ENCODE measurements around the gene CLINT1. TPM values are rescaled to one million over a fixed set of nuclear protein-coding genes. Genes with fewer than 3 reads are reported as not detected.
A peak's percentile ranks its signal among the peaks of the same experiment; 100 is the strongest.

Gene CLINT1
- polyA plus RNA-seq, 4 donors = 37.3 to 145 (median 67.7) TPM

- Histone ChIP-seq H3K27me3 (ENCODE audit: control insufficient read depth in 3 of 3, insufficient read depth in 3 of 3, low read length in 3 of 3) (no peaks in the 10 kb centered on the region), H3K4me1 (ENCODE audit: control insufficient read depth in 3 of 3, insufficient read depth in 2 of 3, low read depth in 1 of 3, low read length in 2 of 3) (no peaks in the 10 kb centered on the region), H3K4me3 (ENCODE audit: low read depth in 1 of 3, low read length in 3 of 3) (no peak overlapping the region), H3K36me3 (ENCODE audit: control insufficient read depth in 3 of 3, insufficient read depth in 2 of 3, low read depth in 1 of 3, low read length in 3 of 3) (no peaks in the 10 kb centered on the region), H3K27ac (ENCODE audit: low read depth in 1 of 3, low read length in 2 of 3) (no peak overlapping the region), H3K9me3 (ENCODE audit: control insufficient read depth in 2 of 2, insufficient read depth in 1 of 2, low read depth in 1 of 2, low read length in 1 of 2) (peaks cover 0 to 7% of the 10 kb centered on the region in 2 donors)
- DNase-seq (no peak), FAIRE-seq (no peak)
- 74 to 95% (median 75%) methylated on average over 3 of the region's 3 CpGs for WGBS, 3 donors
Measured at GRCh38 chr5:157767689-157768088, 91.3 kb downstream of the CLINT1 start.

- no peak overlapping the region for H3K27ac ChIP-seq (ENCODE audit: low read depth in 1 of 3, low read length in 2 of 3)
- H3K4me1 ChIP-seq (ENCODE audit: control insufficient read depth in 3 of 3, insufficient read depth in 2 of 3, low read depth in 1 of 3, low read length in 2 of 3) = no peaks in the 10 kb centered on the region
- DNase-seq (no peak), FAIRE-seq (no peak)
- H3K27me3 ChIP-seq (ENCODE audit: control insufficient read depth in 3 of 3, insufficient read depth in 3 of 3, low read length in 3 of 3) = no peaks in the 10 kb centered on the region
- 78 to 94% (median 89%) methylated on average over 1 of the region's 1 CpG for WGBS, 3 donors
- H3K9me3 ChIP-seq (ENCODE audit: control insufficient read depth in 2 of 2, insufficient read depth in 1 of 2, low read depth in 1 of 2, low read length in 1 of 2) = peaks cover 0 to 7% of the 10 kb centered on the region in 2 donors
- no peak overlapping the region for H3K4me3 ChIP-seq (ENCODE audit: low read depth in 1 of 3, low read length in 3 of 3)
- no peaks in the 10 kb centered on the region for H3K36me3 ChIP-seq (ENCODE audit: control insufficient read depth in 3 of 3, insufficient read depth in 2 of 3, low read depth in 1 of 3, low read length in 3 of 3)
Measured at GRCh38 chr5:157766902-157767301, 92.0 kb downstream of the CLINT1 start.

GRCh38 chr5:157766442-157766841 is 92.5 kb downstream of the CLINT1 start:
- 96 to 99% (median 97%) methylated on average over 7 of the region's 7 CpGs for WGBS, 3 donors
- H3K36me3 ChIP-seq (ENCODE audit: control insufficient read depth in 3 of 3, insufficient read depth in 2 of 3, low read depth in 1 of 3, low read length in 3 of 3) = no peaks in the 10 kb centered on the region
- no peak overlapping the region for H3K27ac ChIP-seq (ENCODE audit: low read depth in 1 of 3, low read length in 2 of 3)
- H3K27me3 ChIP-seq (ENCODE audit: control insufficient read depth in 3 of 3, insufficient read depth in 3 of 3, low read length in 3 of 3) = no peaks in the 10 kb centered on the region
- H3K4me1 ChIP-seq (ENCODE audit: control insufficient read depth in 3 of 3, insufficient read depth in 2 of 3, low read depth in 1 of 3, low read length in 2 of 3) = no peaks in the 10 kb centered on the region
- FAIRE-seq (no peak), DNase-seq (no peak)
- H3K9me3 ChIP-seq (ENCODE audit: control insufficient read depth in 2 of 2, insufficient read depth in 1 of 2, low read depth in 1 of 2, low read length in 1 of 2) = peaks cover 0 to 7% of the 10 kb centered on the region in 2 donors
- H3K4me3 ChIP-seq (ENCODE audit: low read depth in 1 of 3, low read length in 3 of 3) = no peak overlapping the region

- H3K27ac ChIP-seq (ENCODE audit: low read depth in 1 of 3, low read length in 2 of 3) = no peak overlapping the region
- DNase-seq = no peak
- H3K9me3 ChIP-seq (ENCODE audit: control insufficient read depth in 2 of 2, insufficient read depth in 1 of 2, low read depth in 1 of 2, low read length in 1 of 2) = no peaks in the 10 kb centered on the region
- H3K36me3 ChIP-seq (ENCODE audit: control insufficient read depth in 3 of 3, insufficient read depth in 2 of 3, low read depth in 1 of 3, low read length in 3 of 3) = no peaks in the 10 kb centered on the region
- WGBS, 3 donors = 88 to 91% (median 89%) methylated on average over 6 of the region's 6 CpGs
- FAIRE-seq = no peak
- H3K27me3 ChIP-seq (ENCODE audit: control insufficient read depth in 3 of 3, insufficient read depth in 3 of 3, low read length in 3 of 3) = no peaks in the 10 kb centered on the region
- no peaks in the 10 kb centered on the region for H3K4me1 ChIP-seq (ENCODE audit: control insufficient read depth in 3 of 3, insufficient read depth in 2 of 3, low read depth in 1 of 3, low read length in 2 of 3)
- no peak overlapping the region for H3K4me3 ChIP-seq (ENCODE audit: low read depth in 1 of 3, low read length in 3 of 3)
Measured at GRCh38 chr5:157764531-157764930, 94.4 kb downstream of the CLINT1 start.

GRCh38 chr5:157761690-157762621 is 97.0 kb downstream of the CLINT1 start:
- DNase-seq = peak; percentile 63 to 73
- WGBS, 3 donors = 35 to 40% (median 37%) methylated on average over 10 of the region's 10 CpGs
- Histone ChIP-seq H3K9me3 (ENCODE audit: control insufficient read depth in 2 of 2, insufficient read depth in 1 of 2, low read depth in 1 of 2, low read length in 1 of 2) (no peaks in the 10 kb centered on the region), H3K27ac (ENCODE audit: low read depth in 1 of 3, low read length in 2 of 3) (no peak overlapping the region), H3K4me3 (ENCODE audit: low read depth in 1 of 3, low read length in 3 of 3) (no peak overlapping the region), H3K36me3 (ENCODE audit: control insufficient read depth in 3 of 3, insufficient read depth in 2 of 3, low read depth in 1 of 3, low read length in 3 of 3) (peaks cover 0 to 7% (median 0%) of the 10 kb centered on the region in 3 donors), H3K27me3 (ENCODE audit: control insufficient read depth in 3 of 3, insufficient read depth in 3 of 3, low read length in 3 of 3) (no peaks in the 10 kb centered on the region), H3K4me1 (ENCODE audit: control insufficient read depth in 3 of 3, insufficient read depth in 2 of 3, low read depth in 1 of 3, low read length in 2 of 3) (no peaks in the 10 kb centered on the region)
- no peak for FAIRE-seq

- 74 to 91% (median 80%) methylated on average over 1 of the region's 1 CpG for WGBS, 3 donors
- FAIRE-seq = no peak
- Histone ChIP-seq H3K4me3 (ENCODE audit: low read depth in 1 of 3, low read length in 3 of 3) (no peak overlapping the region), H3K36me3 (ENCODE audit: control insufficient read depth in 3 of 3, insufficient read depth in 2 of 3, low read depth in 1 of 3, low read length in 3 of 3) (peaks cover 0 to 18% (median 8%) of the 10 kb centered on the region in 3 donors), H3K27me3 (ENCODE audit: control insufficient read depth in 3 of 3, insufficient read depth in 3 of 3, low read length in 3 of 3) (no peaks in the 10 kb centered on the region), H3K4me1 (ENCODE audit: control insufficient read depth in 3 of 3, insufficient read depth in 2 of 3, low read depth in 1 of 3, low read length in 2 of 3) (no peaks in the 10 kb centered on the region), H3K9me3 (ENCODE audit: control insufficient read depth in 2 of 2, insufficient read depth in 1 of 2, low read depth in 1 of 2, low read length in 1 of 2) (no peaks in the 10 kb centered on the region), H3K27ac (ENCODE audit: low read depth in 1 of 3, low read length in 2 of 3) (no peak overlapping the region)
- no peak for DNase-seq
Measured at GRCh38 chr5:157758706-157759105, 100.2 kb downstream of the CLINT1 start.

- Histone ChIP-seq H3K4me1 (ENCODE audit: control insufficient read depth in 3 of 3, insufficient read depth in 2 of 3, low read depth in 1 of 3, low read length in 2 of 3) (no peaks in the 10 kb centered on the region), H3K27me3 (ENCODE audit: control insufficient read depth in 3 of 3, insufficient read depth in 3 of 3, low read length in 3 of 3) (no peaks in the 10 kb centered on the region), H3K9me3 (ENCODE audit: control insufficient read depth in 2 of 2, insufficient read depth in 1 of 2, low read depth in 1 of 2, low read length in 1 of 2) (no peaks in the 10 kb centered on the region), H3K4me3 (ENCODE audit: low read depth in 1 of 3, low read length in 3 of 3) (no peak overlapping the region), H3K36me3 (ENCODE audit: control insufficient read depth in 3 of 3, insufficient read depth in 2 of 3, low read depth in 1 of 3, low read length in 3 of 3) (peaks cover 0 to 23% (median 11%) of the 10 kb centered on the region in 3 donors), H3K27ac (ENCODE audit: low read depth in 1 of 3, low read length in 2 of 3) (no peak overlapping the region)
- DNase-seq (no peak), FAIRE-seq (no peak)
- 90 to 95% (median 93%) methylated on average over 3 of the region's 3 CpGs for WGBS, 3 donors
Measured at GRCh38 chr5:157756122-157756521, 102.8 kb downstream of the CLINT1 start.

- WGBS, 3 donors = 85 to 89% (median 88%) methylated on average over 1 of the region's 1 CpG
- Histone ChIP-seq H3K9me3 (ENCODE audit: control insufficient read depth in 2 of 2, insufficient read depth in 1 of 2, low read depth in 1 of 2, low read length in 1 of 2) (no peaks in the 10 kb centered on the region), H3K27me3 (ENCODE audit: control insufficient read depth in 3 of 3, insufficient read depth in 3 of 3, low read length in 3 of 3) (no peaks in the 10 kb centered on the region), H3K27ac (ENCODE audit: low read depth in 1 of 3, low read length in 2 of 3) (no peak overlapping the region), H3K4me3 (ENCODE audit: low read depth in 1 of 3, low read length in 3 of 3) (no peak overlapping the region), H3K36me3 (ENCODE audit: control insufficient read depth in 3 of 3, insufficient read depth in 2 of 3, low read depth in 1 of 3, low read length in 3 of 3) (peaks cover 0 to 12% (median 9%) of the 10 kb centered on the region in 3 donors), H3K4me1 (ENCODE audit: control insufficient read depth in 3 of 3, insufficient read depth in 2 of 3, low read depth in 1 of 3, low read length in 2 of 3) (peaks cover 0 to 5% (median 3%) of the 10 kb centered on the region in 3 donors)
- FAIRE-seq (no peak), DNase-seq (peak in 1 of 2 donors; percentile 14)
Measured at GRCh38 chr5:157750320-157750719, 108.6 kb downstream of the CLINT1 start.

Measured in small intestine (tissue), 7 donors.